CD14-positive monocyte (primary cell): ENCODE results near the gene IRF2BPL. TPM values are rescaled to one million over a fixed set of nuclear protein-coding genes. Genes with fewer than 3 reads are reported as not detected.

Experiments used
- DNase-seq, 3 donors: peaks; one replicate each; pipeline ENCODE4 v3.0.0-alpha.2; 2011 to 2022
- H2AFZ ChIP-seq: 2 replicates; pipeline ENCODE4 v1.6.0; 2012; ENCODE audit warnings: mild to moderate bottlenecking, low read depth, low read length, inconsistent platforms; ENCODE audit not compliant: insufficient read depth, poor library complexity, severe bottlenecking
- H3K27ac ChIP-seq, 2 donors: 1 replicate in 1 of 2; 2 replicates in 1 of 2; pipeline ENCODE4 v1.5.1; 2012 to 2013; ENCODE audit warnings: low read length in 2 of 2, control low read depth in 1 of 2, inconsistent platforms in 1 of 2, low read depth in 1 of 2, mild to moderate bottlenecking in 1 of 2
- H3K27me3 ChIP-seq, 2 donors: one replicate each; pipeline versions ENCODE4 v1.6.0 to v1.6.1; 2011 to 2013; ENCODE audit warnings: low read length in 2 of 2; ENCODE audit not compliant: control insufficient read depth in 2 of 2, insufficient read depth in 2 of 2
- H3K36me3 ChIP-seq, 2 donors: replicated peaks in 1 of 2; 1 replicate in 1 of 2; 2 replicates in 1 of 2; pipeline versions ENCODE4 v1.5.1 to v1.6.1; 2012 to 2013; ENCODE audit warnings: low read length in 2 of 2, control low read depth in 1 of 2, inconsistent platforms in 1 of 2, mild to moderate bottlenecking in 1 of 2; ENCODE audit not compliant: insufficient read depth in 2 of 2, control insufficient read depth in 1 of 2
- H3K4me1 ChIP-seq, 2 donors: 1 replicate in 1 of 2; 2 replicates in 1 of 2; pipeline versions ENCODE4 v1.5.1 to v1.6.1; 2012 to 2013; ENCODE audit warnings: low read length in 2 of 2, control low read depth in 1 of 2, inconsistent platforms in 1 of 2, mild to moderate bottlenecking in 1 of 2, moderate library complexity in 1 of 2; ENCODE audit not compliant: insufficient read depth in 2 of 2, control insufficient read depth in 1 of 2
- H3K4me2 ChIP-seq: replicated peaks from 2 replicates; pipeline ENCODE3; 2012; ENCODE audit warnings: low read length, moderate library complexity, mild to moderate bottlenecking; ENCODE audit not compliant: poor library complexity, severe bottlenecking; ENCODE audit errors: extremely low read depth
- H3K4me3 ChIP-seq, 3 experiments: fragments of 200-600 bp in 1 of 3; sonication (generic) in 1 of 3; replicated peaks in 1 of 3; 1 replicate in 2 of 3; 2 replicates in 1 of 3; pipeline ENCODE4 v1.5.1; 2011 to 2013; ENCODE audit warnings: low read length in 3 of 3, mild to moderate bottlenecking in 3 of 3, control low read depth in 2 of 3, low read depth in 2 of 3, inconsistent platforms in 1 of 3, moderate library complexity in 1 of 3
- H3K79me2 ChIP-seq: 2 replicates; pipeline ENCODE4 v1.6.0; 2012; ENCODE audit warnings: mild to moderate bottlenecking, control low read depth, inconsistent platforms, low read length, moderate library complexity; ENCODE audit not compliant: insufficient read depth
- H3K9ac ChIP-seq: 2 replicates; pipeline ENCODE4 v1.6.0; 2017; ENCODE audit warnings: low read length, mild to moderate bottlenecking; ENCODE audit not compliant: insufficient read depth, poor library complexity, severe bottlenecking
- H3K9me3 ChIP-seq, 2 donors: replicated peaks in 1 of 2; 1 replicate in 1 of 2; 2 replicates in 1 of 2; pipeline versions ENCODE4 v1.5.1 to v1.6.1; 2012 to 2013; ENCODE audit warnings: low read length in 2 of 2, control low read depth in 1 of 2; ENCODE audit not compliant: control insufficient read depth in 1 of 2, insufficient read depth in 1 of 2
- H4K20me1 ChIP-seq: 2 replicates; pipeline ENCODE4 v1.6.0; 2012; ENCODE audit warnings: mild to moderate bottlenecking, low read length, control low read depth, moderate library complexity; ENCODE audit not compliant: insufficient read depth
- H3K27ac Mint-ChIP-seq, 7 donors: one replicate each; pipeline ENCODE4 v1.8.0; 2020; ENCODE audit warnings: mild to moderate bottlenecking in 7 of 7, mixed read lengths in 7 of 7, moderate library complexity in 6 of 7, inconsistent platforms in 2 of 7
- H3K27me3 Mint-ChIP-seq, 3 donors: one replicate each; pipeline ENCODE4 v1.8.0; 2021 to 2022; ENCODE audit warnings: low read depth in 3 of 3, mild to moderate bottlenecking in 3 of 3, mixed read lengths in 3 of 3, moderate library complexity in 3 of 3, inconsistent platforms in 1 of 3
- H3K36me3 Mint-ChIP-seq, 2 donors: one replicate each; pipeline ENCODE4 v1.8.0; 2020; ENCODE audit warnings: mixed read lengths in 2 of 2, inconsistent platforms in 1 of 2, mild to moderate bottlenecking in 1 of 2
- H3K4me1 Mint-ChIP-seq: one replicate; pipeline ENCODE4 v1.8.0; 2020; ENCODE audit warnings: mild to moderate bottlenecking, mixed read lengths
- H3K4me3 Mint-ChIP-seq, 2 donors: one replicate each; pipeline ENCODE4 v1.8.0; 2020; ENCODE audit warnings: mild to moderate bottlenecking in 2 of 2, mixed read lengths in 2 of 2, moderate library complexity in 1 of 2
- H3K9me3 Mint-ChIP-seq, 7 donors: one replicate each; pipeline ENCODE4 v1.8.0; 2020 to 2022; ENCODE audit warnings: mixed read lengths in 7 of 7, mild to moderate bottlenecking in 6 of 7, moderate library complexity in 6 of 7, inconsistent platforms in 2 of 7
- CTCF ChIP-seq: fragments of 200-600 bp; IDR thresholded peaks from one replicate; pipeline ENCODE4 v1.8.0; 2022; ENCODE audit warnings: antibody characterized with exemption, mild to moderate bottlenecking
- WGBS: methylation state at CpG from one replicate; pipeline ENCODE4 v1.1.5; 2013; ENCODE audit warnings: missing lambda C conversion rate; ENCODE audit not compliant: insufficient coverage; 5-methylcytosine and 5-hydroxymethylcytosine counted together
- intact Hi-C, 2 donors: fragments of 100-400 bp; cut with micrococcal nuclease; formaldehyde crosslinking; loops; one replicate each; pipeline versions ENCODE4 v1.15.0 to v1.15.1; 2023
- polyA plus RNA-seq, 3 donors: library from polyadenylated mRNA; depleted of rRNA in 1 of 3; unstranded in 2 of 3; stranded (reverse) in 1 of 3; fragments of 300-500 nt in 2 of 3; fragments of >200 nt in 1 of 3; fragmentation: Illumina TruSeq in 2 of 3; gene quantifications; 1 replicate in 2 of 3; 2 replicates in 1 of 3; pipeline ENCODE4 v1.2.3, GENCODE V29; 2012 to 2021

The IRF2BPL gene
- polyA plus RNA-seq, 3 donors = 1.4 to 17.9 (median 1.9) TPM

DNA sequence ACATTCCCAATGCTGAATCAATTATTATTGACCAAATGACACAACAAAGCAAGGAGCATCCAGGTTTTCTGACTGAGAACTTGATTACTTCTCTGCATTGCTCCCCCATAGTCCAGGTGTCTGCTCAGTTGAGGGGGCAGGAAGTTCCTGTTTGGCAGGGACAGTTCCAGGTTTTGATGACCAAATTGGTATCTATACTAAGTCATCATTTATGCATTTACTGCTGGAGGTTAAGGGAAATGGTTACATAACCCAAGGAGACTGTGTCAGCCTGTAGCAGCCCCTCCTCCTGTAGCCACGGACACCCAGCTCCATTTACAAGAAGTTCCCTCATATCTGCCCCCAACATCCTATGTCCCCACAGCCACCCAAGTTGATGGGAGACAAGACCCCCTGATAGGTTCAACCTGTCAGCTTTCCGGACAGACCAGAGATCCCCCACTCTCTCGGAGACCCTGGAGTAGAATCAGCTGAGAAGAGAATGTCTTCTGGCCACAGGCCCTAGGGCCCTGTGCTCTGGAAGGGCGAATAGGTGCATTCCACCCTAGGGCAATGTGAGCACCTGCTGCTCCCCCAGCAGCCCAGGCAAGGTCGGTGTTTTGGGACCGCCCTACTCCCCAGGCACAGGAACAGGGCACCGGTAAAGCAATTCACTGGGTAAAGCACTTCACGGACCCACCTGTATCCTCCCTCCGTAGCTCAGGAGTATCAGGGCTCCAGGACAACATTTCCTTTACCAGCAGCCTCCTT, 23.6 kb downstream of the IRF2BPL start:
- Histone ChIP-seq H3K79me2 (no peaks in the 10 kb centered on the region), H4K20me1 (no peaks in the 10 kb centered on the region), H3K4me1 (peaks cover 12 to 17% of the 10 kb centered on the region in 2 donors), H3K27ac (no peak overlapping the region), H3K9me3 (no peaks in the 10 kb centered on the region), H3K36me3 (no peaks in the 10 kb centered on the region), H2AFZ (no peak overlapping the region), H3K4me3 (no peak overlapping the region), H3K27me3 (no peaks in the 10 kb centered on the region), H3K9ac (no peak overlapping the region), H3K4me2 (no peak overlapping the region)
- WGBS = 89% methylated on average over 6 of the region's 9 CpGs
- H3K27me3 Mint-ChIP-seq = peaks cover 2 to 4% (median 3%) of the 10 kb centered on the region in 3 donors
- intact Hi-C loops = no loop called here
- peak in 2 of 3 donors; percentile 38 to 71 for DNase-seq
- H3K9me3 Mint-ChIP-seq = no peaks in the 10 kb centered on the region
- no peaks in the 10 kb centered on the region for H3K36me3 Mint-ChIP-seq
- TF ChIP-seq CTCF = no peak
- H3K27ac Mint-ChIP-seq = peak overlapping the region in 2 of 7 donors; percentile 42 to 79
- H3K4me3 Mint-ChIP-seq = no peak overlapping the region
- peaks cover 27% of the 10 kb centered on the region for H3K4me1 Mint-ChIP-seq

DNA sequence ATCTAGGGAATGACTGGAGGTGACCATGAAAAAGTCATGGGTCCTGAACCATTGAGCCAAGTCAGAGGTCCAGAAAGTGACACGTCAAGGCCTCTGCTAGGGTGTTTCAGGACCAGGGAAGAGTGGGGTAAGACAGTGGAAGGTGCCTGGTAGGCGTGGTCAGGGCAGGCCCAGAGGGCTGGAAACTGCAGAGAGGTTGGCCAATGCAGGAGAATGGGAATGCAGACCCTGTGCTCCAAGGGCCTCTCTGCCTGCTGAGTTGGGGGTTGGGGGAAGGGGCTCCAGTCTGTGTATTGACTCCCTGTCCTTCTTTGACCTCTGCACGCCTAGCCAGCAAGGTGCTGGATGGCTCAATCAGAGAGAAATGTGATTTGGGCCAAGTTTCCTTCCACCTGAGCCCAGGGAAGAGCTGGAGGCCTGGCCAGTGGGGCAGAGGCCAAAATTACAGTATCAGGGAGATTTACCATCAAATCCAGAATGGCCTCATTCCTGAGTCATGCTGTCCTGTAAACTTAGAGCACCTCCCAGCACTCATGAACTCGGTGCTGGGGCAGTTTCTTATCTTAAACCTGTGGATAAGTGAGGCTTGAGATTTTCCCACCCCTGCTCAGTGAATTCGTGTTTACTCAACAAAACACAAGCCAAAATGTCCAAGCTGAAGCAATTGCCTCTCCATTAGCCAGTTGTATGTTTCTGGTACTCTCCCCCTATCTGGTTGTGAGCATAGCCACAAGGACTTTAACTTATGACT, 24.4 kb downstream of the IRF2BPL start:
- peaks cover 27% of the 10 kb centered on the region for H3K4me1 Mint-ChIP-seq
- 97% methylated on average over 2 of the region's 5 CpGs for WGBS
- Histone ChIP-seq H3K9me3 (no peaks in the 10 kb centered on the region), H3K79me2 (no peaks in the 10 kb centered on the region), H2AFZ (no peak overlapping the region), H3K27me3 (no peaks in the 10 kb centered on the region), H3K36me3 (no peaks in the 10 kb centered on the region), H3K4me3 (no peak overlapping the region), H3K4me2 (no peak overlapping the region), H3K9ac (no peak overlapping the region), H3K27ac (no peak overlapping the region), H3K4me1 (peaks cover 12 to 17% of the 10 kb centered on the region in 2 donors), H4K20me1 (no peaks in the 10 kb centered on the region)
- no peak overlapping the region for H3K4me3 Mint-ChIP-seq
- no peak for TF ChIP-seq CTCF
- peak overlapping the region in 1 of 7 donors; percentile 79 for H3K27ac Mint-ChIP-seq
- intact Hi-C loops = no loop called here
- peaks cover 4 to 7% (median 5%) of the 10 kb centered on the region in 3 donors for H3K27me3 Mint-ChIP-seq
- no peaks in the 10 kb centered on the region for H3K9me3 Mint-ChIP-seq
- DNase-seq = peak in 1 of 3 donors; percentile 36
- H3K36me3 Mint-ChIP-seq = no peaks in the 10 kb centered on the region
